Endothelial cell of umbilical vein (primary cell): ENCODE results near the gene JAZF1. TPM values are rescaled to one million over a fixed set of nuclear protein-coding genes. Genes with fewer than 3 reads are reported as not detected.

Experiments
- BruUV-seq: library from RNA; stranded (reverse); fragments of 400-500 nt; replicated peaks from 2 replicates; lab custom pipeline; 2021; lab: Mats Ljungman, UMichigan
- CTCF ChIA-PET: fragments of 300-600, 350-600 bp; sonication (Branson Sonifier 250); formaldehyde crosslinking; loops from one replicate; lab custom pipeline; 2021; ENCODE audit warnings: antibody characterized with exemption, inconsistent platforms; lab: Charles Lee
- POLR2A ChIA-PET: fragments of 300-600, 350-600 bp; sonication (Branson Sonifier 250); formaldehyde crosslinking; loops from one replicate; lab custom pipeline; 2021; ENCODE audit warnings: antibody characterized with exemption, inconsistent platforms; lab: Charles Lee
- DNase-seq: peaks from one replicate; pipeline ENCODE4 v3.0.0-alpha.2; 2011; ENCODE audit warnings: low read depth, low spot score
- FAIRE-seq: peaks from 2 replicates; lab custom pipeline; 2011; peaks lifted over from hg19 to GRCh38; lab: Jason Lieb, UNC
- H2AFZ ChIP-seq: 2 replicates; pipeline ENCODE4 v1.6.0; 2012; ENCODE audit warnings: low read depth, low read length, control low read depth, inconsistent platforms
- H3K27ac ChIP-seq: 2 replicates; pipeline ENCODE4 v1.5.1; 2011; ENCODE audit warnings: low read depth, mild to moderate bottlenecking, control low read depth, low read length, moderate library complexity; ENCODE audit not compliant: insufficient read depth
- H3K27me3 ChIP-seq, 2 experiments: 2 replicates each; pipeline versions ENCODE4 v1.6.0 to v1.6.1; 2011; ENCODE audit warnings: low read length in 2 of 2, mixed read lengths in 1 of 2; ENCODE audit not compliant: control insufficient read depth in 2 of 2, insufficient read depth in 2 of 2
- H3K36me3 ChIP-seq, 2 experiments: 2 replicates in 1 of 2; 3 replicates in 1 of 2; pipeline ENCODE4 v1.5.1; 2011; ENCODE audit warnings: low read length in 2 of 2, mild to moderate bottlenecking in 1 of 2, moderate library complexity in 1 of 2; ENCODE audit not compliant: control insufficient read depth in 2 of 2, insufficient read depth in 2 of 2; ENCODE audit errors: extremely low read depth in 1 of 2
- H3K4me1 ChIP-seq: 3 replicates; pipeline ENCODE4 v1.5.1; 2011; ENCODE audit warnings: mild to moderate bottlenecking, low read length; ENCODE audit not compliant: control insufficient read depth, insufficient read depth; ENCODE audit errors: extremely low read depth
- H3K4me2 ChIP-seq: 2 replicates; pipeline ENCODE4 v1.6.1; 2011; ENCODE audit warnings: low read length, control low read depth, mixed read lengths; ENCODE audit not compliant: insufficient read depth
- H3K4me3 ChIP-seq, 3 experiments: fragments of 200-600 bp in 1 of 3; sonication (generic), shearing (Covaris generic) in 1 of 3; replicated peaks in 1 of 3; 2 replicates each; pipeline ENCODE4 v1.5.1; 2011 to 2016; ENCODE audit warnings: control low read depth in 3 of 3, low read length in 3 of 3, mild to moderate bottlenecking in 2 of 3, inconsistent platforms in 1 of 3, low read depth in 1 of 3, moderate library complexity in 1 of 3; ENCODE audit not compliant: insufficient read depth in 1 of 3
- H3K79me2 ChIP-seq: 2 replicates; pipeline ENCODE4 v1.6.0; 2012; ENCODE audit warnings: low read length, inconsistent platforms; ENCODE audit not compliant: control insufficient read depth, insufficient read depth
- H3K9ac ChIP-seq: replicated peaks from 2 replicates; pipeline ENCODE3; 2011; ENCODE audit warnings: low read length, control low read depth; ENCODE audit not compliant: insufficient read depth; ENCODE audit errors: extremely low read depth
- H3K9me1 ChIP-seq: replicated peaks from 3 replicates; pipeline ENCODE4 v1.6.0; 2011; ENCODE audit warnings: mild to moderate bottlenecking, low read length; ENCODE audit not compliant: control insufficient read depth, insufficient read depth; ENCODE audit errors: extremely low read depth
- H3K9me3 ChIP-seq: replicated peaks from 2 replicates; pipeline ENCODE4 v1.5.1; 2012; ENCODE audit warnings: low read length, inconsistent platforms; ENCODE audit not compliant: control insufficient read depth, insufficient read depth
- H4K20me1 ChIP-seq: replicated peaks from 2 replicates; pipeline ENCODE3; 2011; ENCODE audit warnings: mild to moderate bottlenecking, low read length; ENCODE audit not compliant: control insufficient read depth, insufficient read depth; ENCODE audit errors: extremely low read depth
- CTCF ChIP-seq, 2 donors: IDR thresholded peaks; 1 replicate in 1 of 2; 2 replicates in 1 of 2; pipeline ENCODE4 v1.5.1; 2011; ENCODE audit warnings: low read length in 2 of 2, mild to moderate bottlenecking in 2 of 2, moderate library complexity in 2 of 2, control low read depth in 1 of 2, inconsistent platforms in 1 of 2, low read depth in 1 of 2; ENCODE audit not compliant: insufficient read depth in 1 of 2; ENCODE audit errors: extremely low read depth in 1 of 2
- EZH2 ChIP-seq: IDR thresholded peaks from 2 replicates; pipeline ENCODE4 v1.6.1; 2012; ENCODE audit warnings: borderline replicate concordance, low read depth, mild to moderate bottlenecking, moderate library complexity, low read length, inconsistent platforms; ENCODE audit not compliant: severe bottlenecking
- FOS ChIP-seq: IDR thresholded peaks from 2 replicates; pipeline ENCODE4 v1.6.1; 2011; ENCODE audit warnings: mild to moderate bottlenecking, low read length, moderate library complexity, borderline replicate concordance; ENCODE audit not compliant: insufficient read depth
- GATA2 ChIP-seq: IDR thresholded peaks from 2 replicates; pipeline ENCODE4 v1.7.0; 2011; ENCODE audit warnings: low read depth, mild to moderate bottlenecking, moderate library complexity, mixed read lengths, low read length; ENCODE audit not compliant: insufficient read length, insufficient read depth
- JUN ChIP-seq: IDR thresholded peaks from 2 replicates; pipeline ENCODE4 v1.6.1; 2011; ENCODE audit warnings: borderline replicate concordance, low read depth; ENCODE audit not compliant: insufficient read length, insufficient read depth
- MYC ChIP-seq: IDR thresholded peaks from one replicate; pipeline ENCODE4 v1.6.1; 2011; ENCODE audit warnings: mild to moderate bottlenecking, low read depth, low read length
- POLR2A ChIP-seq: IDR thresholded peaks from 2 replicates; pipeline ENCODE4 v1.6.1; 2012; ENCODE audit warnings: low read depth, mild to moderate bottlenecking, control low read depth, low read length
- POLR2AphosphoS5 ChIP-seq: IDR thresholded peaks from 2 replicates; pipeline ENCODE4 v1.6.1; 2012; ENCODE audit warnings: low read depth, mild to moderate bottlenecking, control low read depth, low read length, moderate library complexity; ENCODE audit not compliant: insufficient read depth
- dilution Hi-C: fragments of 300-500 bp; cut with MboI; formaldehyde crosslinking; loops from one replicate; pipeline ENCODE4 v1.15.0; 2019; ENCODE audit warnings: low sequenced_read_pairs; ENCODE audit not compliant: extremely low pct_ligation_motif_present
- intact Hi-C: fragments of 100-400 bp; cut with micrococcal nuclease; formaldehyde crosslinking; loops from one replicate; pipeline ENCODE4 v1.10.0; 2022
- polyA plus RNA-seq, 4 experiments: library from polyadenylated mRNA; depleted of rRNA in 3 of 4; stranded (reverse) in 3 of 4; unstranded in 1 of 4; fragments of >200 nt; gene quantifications; 2 replicates each; pipeline versions ENCODE4 v1.2.1 to v1.2.3, GENCODE V29; 2011 to 2012; ENCODE audit warnings: missing spikeins in 1 of 4
- total RNA-seq: library from RNA; stranded (reverse); gene quantifications from 2 replicates; pipeline ENCODE4 v1.2.3, GENCODE V29; 2021
- TF ChIP-seq, protein P1 (sequence below): IDR thresholded peaks from 2 replicates; pipeline ENCODE4 v1.6.1; 2011; ENCODE audit not compliant: insufficient read depth, insufficient read length

Gene JAZF1
- total and polyA plus RNA-seq, 2 donors (not counting 3 experiments of a cell fraction or from before 2014, with no cell fraction given) = 2.5 to 16.9 TPM

DNA sequence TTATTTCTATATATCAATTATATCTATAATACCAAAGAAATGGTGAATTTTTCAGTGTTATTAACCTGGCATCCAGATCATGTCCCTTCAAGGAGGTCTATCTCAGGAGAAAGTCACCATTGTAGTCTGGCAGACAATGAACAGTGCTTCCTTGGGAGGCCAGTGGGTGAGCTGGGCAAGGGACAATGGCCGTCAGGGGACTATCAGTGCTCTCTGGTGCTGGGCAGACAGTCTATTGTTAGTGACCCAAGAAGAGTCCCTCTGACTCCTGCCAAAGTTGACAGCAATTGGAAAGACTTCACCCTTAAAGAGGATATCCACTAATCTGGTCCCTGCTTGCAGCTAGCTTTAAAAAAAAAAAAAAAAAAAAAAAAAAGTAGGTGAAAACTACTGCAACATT lies 7.1 kb downstream of the JAZF1 start:
- H4K20me1 ChIP-seq = no peaks in the 10 kb centered on the region

More for the DNA sequence above, 7.1 kb downstream of the JAZF1 start:
- BruUV-seq = no TSS peak
- no peak for FAIRE-seq
- peaks cover 17% of the 10 kb centered on the region for H3K79me2 ChIP-seq
- ChIA-PET CTCF (no interaction called here), POLR2A (no interaction called here)
- no peak overlapping the region for H2AFZ ChIP-seq
- peaks cover under 1% of the 10 kb centered on the region for H3K4me1 ChIP-seq
- no peak overlapping the region for H3K27ac ChIP-seq
- no peak overlapping the region for H3K4me2 ChIP-seq
- H3K27me3 ChIP-seq = no peaks in the 10 kb centered on the region
- intact Hi-C loops (no loop called here), dilution Hi-C loops (no loop called here)
- H3K9me3 ChIP-seq = no peaks in the 10 kb centered on the region
- DNase-seq = no peak
- H3K4me3 ChIP-seq = no peak overlapping the region
- TF ChIP-seq EZH2 (no peak), FOS (no peak), MYC (no peak), JUN (no peak), POLR2A (no peak), GATA2 (no peak), CTCF (IDR thresholded peaks at IDR 0.05; ENCODE audit: extremely low read depth in 1 of 2, insufficient read depth in 1 of 2, low read depth in 1 of 2, low read length in 2 of 2) (no peak), POLR2AphosphoS5 (no peak)
- TF ChIP-seq, protein P1, sequence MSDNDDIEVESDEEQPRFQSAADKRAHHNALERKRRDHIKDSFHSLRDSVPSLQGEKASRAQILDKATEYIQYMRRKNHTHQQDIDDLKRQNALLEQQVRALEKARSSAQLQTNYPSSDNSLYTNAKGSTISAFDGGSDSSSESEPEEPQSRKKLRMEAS = no peak
- no peaks in the 10 kb centered on the region for H3K36me3 ChIP-seq
- no peak overlapping the region for H3K9ac ChIP-seq
- no peaks in the 10 kb centered on the region for H3K9me1 ChIP-seq
